Neural cell (in vitro differentiated cells): ENCODE data around the gene HBEGF. TPM values are rescaled to one million over a fixed set of nuclear protein-coding genes. Genes with fewer than 3 reads are reported as not detected.

Source experiments
- H2AFZ ChIP-seq: fragments of 200-600, 300-800 bp; sonication (generic), shearing (Covaris generic); 2 replicates; pipeline ENCODE4 v1.6.0; 2014; ENCODE audit warnings: low read depth, mild to moderate bottlenecking, antibody characterized with exemption, low read length, moderate library complexity
- H3F3A ChIP-seq: fragments of 200-600 bp; shearing (Covaris generic); 2 replicates; pipeline ENCODE4 v1.6.1; 2016; ENCODE audit warnings: mild to moderate bottlenecking, moderate library complexity, mixed read lengths, antibody characterized with exemption, low read length; ENCODE audit not compliant: insufficient read depth, poor library complexity, severe bottlenecking
- H3K27ac ChIP-seq: fragments of 200-600, 300-800 bp; sonication (generic), shearing (Covaris generic); 2 replicates; pipeline ENCODE4 v1.5.1; 2014; ENCODE audit warnings: mild to moderate bottlenecking, low read length, moderate library complexity
- H3K27me3 ChIP-seq: fragments of 300-800, 200-600 bp; sonication (generic), shearing (Covaris generic); 2 replicates; pipeline ENCODE4 v1.6.0; 2014; ENCODE audit warnings: mild to moderate bottlenecking, low read depth, low read length, moderate library complexity; ENCODE audit not compliant: insufficient read depth
- H3K36me3 ChIP-seq: fragments of 300-800, 200-600 bp; sonication (generic), shearing (Covaris generic); 2 replicates; pipeline ENCODE4 v1.5.1; 2014; ENCODE audit warnings: mild to moderate bottlenecking, antibody characterized with exemption, low read length, moderate library complexity; ENCODE audit not compliant: insufficient read depth
- H3K4me2 ChIP-seq: fragments of 300-800, 200-600 bp; sonication (generic), shearing (Covaris generic); 2 replicates; pipeline ENCODE4 v1.6.0; 2014; ENCODE audit warnings: mild to moderate bottlenecking, low read length
- H3K4me3 ChIP-seq: fragments of 300-800, 200-600 bp; sonication (generic), shearing (Covaris generic); 2 replicates; pipeline ENCODE4 v1.5.1; 2014; ENCODE audit warnings: mild to moderate bottlenecking, low read length, moderate library complexity
- H3K79me2 ChIP-seq: fragments of 200-600 bp; shearing (Covaris generic); replicated peaks from 2 replicates; pipeline ENCODE4 v1.6.0; 2014; ENCODE audit warnings: mild to moderate bottlenecking, low read length, moderate library complexity; ENCODE audit not compliant: insufficient read depth
- H3K9ac ChIP-seq: fragments of 300-800, 200-600 bp; sonication (generic), shearing (Covaris generic); 2 replicates; pipeline ENCODE4 v1.6.1; 2016; ENCODE audit warnings: mild to moderate bottlenecking, low read length, mixed read lengths
- H3K9me2 ChIP-seq: fragments of 200-600 bp; shearing (Covaris generic); 2 replicates; pipeline ENCODE4 v1.6.1; 2016; ENCODE audit warnings: mild to moderate bottlenecking, low read length, mixed read lengths; ENCODE audit not compliant: insufficient read depth
- H3K9me3 ChIP-seq: fragments of 200-600, 300-800 bp; sonication (generic), shearing (Covaris generic); 2 replicates; pipeline ENCODE4 v1.6.1; 2016; ENCODE audit warnings: mild to moderate bottlenecking, mixed run types, low read length, moderate library complexity, mixed read lengths
- H4K20me1 ChIP-seq: fragments of 200-600 bp; shearing (Covaris generic); 2 replicates; pipeline ENCODE4 v1.6.1; 2016; ENCODE audit warnings: mild to moderate bottlenecking, mixed run types; ENCODE audit not compliant: insufficient read depth
- CTCF ChIP-seq: fragments of 450-650 bp; IDR thresholded peaks from 2 replicates; pipeline ENCODE4 v1.5.1; 2014; ENCODE audit warnings: antibody characterized with exemption, mild to moderate bottlenecking, moderate library complexity; ENCODE audit not compliant: poor library complexity, severe bottlenecking
- EP300 ChIP-seq: fragments of 450-650 bp; conservative IDR thresholded peaks from 2 replicates; pipeline ENCODE4 v1.6.1; 2014; ENCODE audit warnings: antibody characterized with exemption, mild to moderate bottlenecking, moderate library complexity; ENCODE audit not compliant: poor library complexity, severe bottlenecking
- EZH2 ChIP-seq: fragments of 200-600, 300-800 bp; shearing (Covaris generic), sonication (generic); IDR thresholded peaks from 2 replicates; pipeline ENCODE4 v1.6.1; 2014; ENCODE audit warnings: antibody characterized with exemption, low read length, borderline replicate concordance, mild to moderate bottlenecking; ENCODE audit not compliant: insufficient read depth, poor library complexity, severe bottlenecking
- MXI1 ChIP-seq: fragments of 450-650 bp; conservative IDR thresholded peaks from 2 replicates; pipeline ENCODE4 v1.6.1; 2014; ENCODE audit warnings: antibody characterized with exemption, mild to moderate bottlenecking; ENCODE audit not compliant: poor library complexity, severe bottlenecking
- POLR2AphosphoS5 ChIP-seq: IDR thresholded peaks from 2 replicates; pipeline ENCODE4 v1.6.1; 2012
- RAD21 ChIP-seq: fragments of 450-650 bp; conservative IDR thresholded peaks from 2 replicates; pipeline ENCODE4 v1.6.1; 2014; ENCODE audit warnings: antibody characterized with exemption, mild to moderate bottlenecking, moderate library complexity
- REST ChIP-seq: IDR thresholded peaks from 2 replicates; pipeline ENCODE4 v1.6.1; 2012; ENCODE audit warnings: borderline replicate concordance
- SMC3 ChIP-seq: fragments of 450-650 bp; conservative IDR thresholded peaks from 2 replicates; pipeline ENCODE4 v1.6.1; 2014; ENCODE audit warnings: antibody characterized with exemption, mild to moderate bottlenecking, moderate library complexity; ENCODE audit not compliant: poor library complexity
- TAF1 ChIP-seq: IDR thresholded peaks from 2 replicates; pipeline ENCODE4 v1.6.1; 2012; ENCODE audit warnings: low read depth
- polyA minus RNA-seq: library from RNA; depleted of rRNA, polyadenylated mRNA; stranded (reverse); fragments of >200 nt; gene quantifications from 2 replicates; pipeline ENCODE4 v1.2.3, GENCODE V29; 2014
- polyA plus RNA-seq: library from polyadenylated mRNA; depleted of rRNA; stranded (reverse); fragments of >200 nt; gene quantifications from 2 replicates; pipeline ENCODE4 v1.2.3, GENCODE V29; 2014

Gene HBEGF, protein sequence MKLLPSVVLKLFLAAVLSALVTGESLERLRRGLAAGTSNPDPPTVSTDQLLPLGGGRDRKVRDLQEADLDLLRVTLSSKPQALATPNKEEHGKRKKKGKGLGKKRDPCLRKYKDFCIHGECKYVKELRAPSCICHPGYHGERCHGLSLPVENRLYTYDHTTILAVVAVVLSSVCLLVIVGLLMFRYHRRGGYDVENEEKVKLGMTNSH
- polyA plus RNA-seq (6.7 and 9.8 TPM in 2 replicates), polyA minus RNA-seq (4.6 and 6.0 TPM in 2 replicates)

DNA sequence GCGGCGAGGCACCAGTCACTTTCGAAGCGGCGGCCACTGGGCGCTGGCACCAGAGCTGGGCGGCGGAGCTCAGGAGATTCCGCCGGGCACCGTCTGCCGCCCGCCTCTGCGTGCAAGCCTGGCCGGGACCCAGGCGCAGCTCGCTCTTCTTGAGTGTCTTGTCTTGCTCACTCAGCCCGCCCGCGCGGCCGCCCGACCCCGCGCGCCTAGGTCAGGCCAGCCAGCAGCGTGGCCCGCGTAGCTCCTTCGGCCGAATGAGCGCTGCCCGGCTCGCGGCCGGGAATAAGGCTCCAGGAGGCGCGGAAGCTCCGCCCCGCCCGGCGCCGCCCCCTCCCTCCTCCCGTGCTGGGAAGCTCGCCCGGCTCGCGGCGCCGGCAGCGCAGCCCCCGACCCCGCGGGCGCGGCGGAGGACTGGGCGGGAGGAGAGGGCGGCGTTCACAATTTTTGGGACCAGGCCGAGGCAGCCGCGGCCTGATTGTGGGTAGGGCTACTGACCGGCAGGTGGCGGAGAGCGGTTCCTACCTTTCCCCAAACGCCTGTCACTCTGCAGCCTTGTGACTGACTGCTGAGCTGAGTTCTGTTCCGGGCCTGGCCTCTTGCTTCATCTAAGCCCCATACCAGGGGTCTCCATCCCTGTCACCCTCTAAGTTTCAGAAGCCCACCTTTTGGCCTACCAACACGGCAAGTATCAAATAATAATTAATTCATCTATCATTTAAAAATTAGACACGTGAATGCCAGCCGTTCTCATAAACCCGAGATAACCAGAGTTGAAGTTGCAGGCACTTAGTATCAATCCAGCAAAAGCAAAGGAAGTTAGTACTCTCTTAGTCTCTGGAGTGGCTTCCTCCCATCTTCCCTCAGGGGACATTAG, at the start of gene HBEGF:
Gene HBEGF, minus strand, starts transcription at position 256 of the 874 bp plus-strand sequence. CDS start 275 bp downstream, outside the sequence.
- peak within 1 kb of the TSS; percentile 73 for H2AFZ ChIP-seq
- H3K79me2 ChIP-seq = no peaks in the 10 kb centered on the region
- no peaks in the 10 kb centered on the region for H4K20me1 ChIP-seq
- H3K9me2 ChIP-seq = no peaks in the 10 kb centered on the region
- H3K27me3 ChIP-seq = no peaks in the 10 kb centered on the region
- H3K27ac ChIP-seq = no peak within 1 kb of the TSS
- peak within 1 kb of the TSS; percentile 92 for H3K4me3 ChIP-seq
- no peaks in the 10 kb centered on the region for H3F3A ChIP-seq
- H3K36me3 ChIP-seq = no peaks in the 10 kb centered on the region
- no peaks in the 10 kb centered on the region for H3K9me3 ChIP-seq
- H3K9ac ChIP-seq = peak within 1 kb of the TSS; percentile 63
- peak; percentile 34 for TF ChIP-seq MXI1
- TF ChIP-seq EZH2 = no peak
- TF ChIP-seq CTCF = peak; percentile 61
- TF ChIP-seq SMC3 = peak; percentile 36
- peak within 1 kb of the TSS; percentile 35 for H3K4me2 ChIP-seq

- TF ChIP-seq POLR2AphosphoS5 = no peak
- TF ChIP-seq REST = no peak
- TF ChIP-seq EP300 = no peak
- no peak for TF ChIP-seq MXI1
- TF ChIP-seq RAD21 = no peak
- no peak for TF ChIP-seq TAF1
- TF ChIP-seq EZH2 = no peak
- TF ChIP-seq SMC3 = no peak
- no peak for TF ChIP-seq CTCF
- H3K79me2 ChIP-seq = no peaks in the 10 kb centered on the region
- H4K20me1 ChIP-seq = no peaks in the 10 kb centered on the region
- H3K4me2 ChIP-seq = no peak overlapping the region
- H3K27ac ChIP-seq = no peak overlapping the region
- H3K9me2 ChIP-seq = no peaks in the 10 kb centered on the region
- H3K9ac ChIP-seq = no peak overlapping the region
- no peaks in the 10 kb centered on the region for H3F3A ChIP-seq
- H2AFZ ChIP-seq = no peak overlapping the region
- no peak overlapping the region for H3K4me3 ChIP-seq
- no peaks in the 10 kb centered on the region for H3K27me3 ChIP-seq
- H3K9me3 ChIP-seq = no peaks in the 10 kb centered on the region
- H3K36me3 ChIP-seq = no peaks in the 10 kb centered on the region
Measured at GRCh38 chr5:140393738-140394137, 47.3 kb upstream of the HBEGF start.
